GM21390 (cell line): ENCODE results near the gene PNMT.
"Not testable (repeated sequence)": the region's sequence is repeated elsewhere in the genome, so short reads cannot be mapped to it uniquely, and the experiment has no call there.

Experiments used
- ATAC-seq: cut with Tn5 transposase; IDR thresholded peaks from one replicate; pipeline ENCODE4 v1.9.1; 2021; ENCODE audit not compliant: unreplicated experiment

The PNMT gene

DNA sequence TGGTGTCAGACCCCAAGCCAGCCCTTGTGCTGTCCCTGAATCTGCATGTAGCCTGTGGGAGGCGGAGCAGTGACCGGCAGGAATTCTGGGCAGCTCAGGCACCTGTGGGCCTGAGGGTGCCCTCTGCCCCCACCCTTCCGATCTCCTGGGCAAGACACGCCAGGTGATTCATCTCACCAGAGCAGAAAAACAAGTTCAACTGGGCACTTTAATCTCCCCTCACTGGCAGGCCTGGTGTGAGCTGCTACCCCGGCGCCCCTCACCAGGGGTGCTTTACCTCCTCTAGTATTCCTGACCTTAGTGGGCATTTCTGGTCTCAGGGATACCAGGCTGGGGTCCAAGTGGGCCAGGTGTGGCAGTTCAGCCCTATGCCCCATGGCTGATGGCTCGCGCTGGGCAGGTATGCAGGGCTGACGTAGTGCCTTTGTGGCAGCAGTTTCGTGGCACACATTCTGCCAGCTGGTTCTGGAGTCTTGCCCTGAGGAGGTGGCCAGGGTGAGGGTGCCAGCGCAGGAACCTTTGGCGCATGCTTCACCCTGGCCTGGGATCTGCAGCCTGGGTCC, 37.6 kb downstream of the PNMT start:
- ATAC-seq = no peak

DNA sequence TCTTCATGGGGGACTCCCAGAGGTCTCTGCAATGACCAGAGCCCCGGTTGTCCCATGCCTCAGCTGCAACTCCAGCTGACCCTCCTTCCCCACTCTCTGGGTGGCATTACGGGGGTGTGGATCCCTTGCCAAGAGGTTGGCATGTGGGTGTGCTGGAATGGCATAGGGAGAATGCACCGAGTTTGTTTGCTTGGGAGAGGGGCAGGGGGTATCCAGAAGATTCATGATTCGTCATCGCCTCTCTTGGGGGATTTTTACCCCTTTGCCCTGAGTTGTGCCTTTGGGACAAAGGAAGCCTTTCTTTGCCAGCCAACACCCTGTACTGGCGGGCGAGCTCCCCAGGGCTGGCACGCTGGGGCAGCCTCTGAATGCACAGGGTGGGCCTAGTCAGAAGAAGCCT, 38.1 kb downstream of the PNMT start:
- ATAC-seq = no peak

DNA sequence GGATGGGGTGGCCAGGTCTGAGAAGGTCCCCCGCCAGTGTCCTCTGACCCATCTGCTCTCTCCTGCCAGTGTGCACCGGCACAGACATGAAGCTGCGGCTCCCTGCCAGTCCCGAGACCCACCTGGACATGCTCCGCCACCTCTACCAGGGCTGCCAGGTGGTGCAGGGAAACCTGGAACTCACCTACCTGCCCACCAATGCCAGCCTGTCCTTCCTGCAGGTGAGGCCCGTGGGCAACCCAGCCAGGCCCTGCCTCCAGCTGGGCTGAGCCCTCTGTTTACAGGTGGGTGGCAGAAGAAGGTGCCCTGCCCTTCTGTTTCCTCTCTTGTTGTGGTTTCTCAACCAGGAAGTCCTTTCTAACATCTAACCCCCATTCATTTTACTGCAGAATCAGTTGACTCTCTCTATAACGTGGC, 38.7 kb downstream of the PNMT start:
- no peak for ATAC-seq

DNA sequence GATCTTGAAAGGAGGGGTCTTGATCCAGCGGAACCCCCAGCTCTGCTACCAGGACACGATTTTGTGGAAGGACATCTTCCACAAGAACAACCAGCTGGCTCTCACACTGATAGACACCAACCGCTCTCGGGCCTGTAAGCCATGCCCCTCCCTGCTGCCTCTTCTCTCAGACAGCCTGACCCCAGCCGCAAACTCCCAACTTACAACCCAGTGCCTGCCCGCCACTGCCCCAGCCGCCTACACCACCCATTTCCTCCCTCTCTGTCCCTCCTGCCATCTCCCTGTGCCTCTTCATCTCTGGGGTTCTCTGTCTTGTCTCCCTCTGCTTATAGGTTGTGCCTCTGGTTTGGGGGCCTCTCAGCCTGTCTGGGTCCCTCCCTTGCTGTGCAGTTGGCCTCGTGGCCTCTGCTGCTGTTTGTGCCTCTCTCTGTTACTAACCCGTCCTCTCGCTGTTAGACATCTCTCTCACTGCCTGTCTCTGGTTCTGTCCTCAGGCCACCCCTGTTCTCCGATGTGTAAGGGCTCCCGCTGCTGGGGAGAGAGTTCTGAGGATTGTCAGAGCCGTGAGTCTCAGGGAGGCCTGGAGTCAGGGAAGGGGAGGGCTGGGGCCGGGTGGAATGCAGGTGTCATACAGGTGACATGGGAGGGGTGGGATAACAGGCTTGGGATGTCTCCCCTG, 41.2 kb downstream of the PNMT start:
- no peak for ATAC-seq

DNA sequence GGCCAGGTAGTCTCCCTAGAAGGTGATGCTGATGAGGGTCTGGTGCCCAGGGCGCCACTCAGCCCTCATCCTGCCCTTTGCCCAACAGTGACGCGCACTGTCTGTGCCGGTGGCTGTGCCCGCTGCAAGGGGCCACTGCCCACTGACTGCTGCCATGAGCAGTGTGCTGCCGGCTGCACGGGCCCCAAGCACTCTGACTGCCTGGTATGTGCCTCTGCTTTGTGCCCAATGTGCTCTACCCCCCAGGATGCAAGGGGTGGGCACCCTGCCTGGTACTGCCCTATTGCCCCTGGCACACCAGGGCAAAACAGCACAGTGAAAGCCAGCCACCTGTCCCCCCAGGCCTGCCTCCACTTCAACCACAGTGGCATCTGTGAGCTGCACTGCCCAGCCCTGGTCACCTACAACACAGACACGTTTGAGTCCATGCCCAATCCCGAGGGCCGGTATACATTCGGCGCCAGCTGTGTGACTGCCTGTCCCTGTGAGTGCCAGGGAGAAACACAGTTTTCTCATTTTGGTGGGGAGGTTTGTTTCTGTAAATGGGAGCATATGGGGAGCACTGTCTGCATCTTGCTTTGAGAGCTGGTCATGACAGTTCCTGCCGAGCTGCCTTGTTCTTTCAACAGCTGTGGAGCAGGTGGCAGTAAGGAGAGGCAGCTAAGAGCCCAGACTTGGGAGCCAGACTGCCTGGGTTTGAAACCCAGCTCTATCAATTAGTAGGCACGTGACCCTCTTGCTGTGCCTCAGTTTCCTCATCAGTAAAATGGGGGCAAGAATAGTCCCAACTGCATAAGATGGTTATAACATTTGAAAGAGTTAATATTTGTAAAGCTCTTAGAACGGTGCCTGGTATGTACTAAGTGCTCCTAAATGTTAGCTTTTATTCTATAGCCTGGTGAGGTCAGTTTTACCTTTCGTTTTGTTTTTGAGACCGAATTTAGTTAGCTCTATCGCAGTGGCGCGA, 42.0 kb downstream of the PNMT start:
- no peak for ATAC-seq

DNA sequence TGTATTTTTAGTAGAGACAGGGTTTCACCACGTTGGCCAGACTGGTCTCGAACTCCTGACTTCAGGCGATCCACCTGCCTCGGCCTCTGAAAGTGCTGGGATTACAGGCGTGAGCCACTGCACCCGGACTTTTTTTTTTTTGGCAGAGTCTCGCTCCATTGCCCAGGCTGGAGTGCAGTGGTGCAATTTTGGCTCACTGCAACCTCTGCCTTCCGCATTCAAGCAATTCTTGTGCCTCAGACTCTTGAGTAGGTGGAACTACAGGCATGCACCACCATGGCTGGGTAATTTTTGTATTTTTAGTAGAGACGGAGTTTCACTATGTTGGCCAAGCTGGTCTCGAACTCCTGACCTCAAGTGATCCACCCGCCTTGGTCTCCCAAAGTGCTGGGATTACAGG, 42.8 kb downstream of the PNMT start:
- ATAC-seq = not testable (repeated sequence)

DNA sequence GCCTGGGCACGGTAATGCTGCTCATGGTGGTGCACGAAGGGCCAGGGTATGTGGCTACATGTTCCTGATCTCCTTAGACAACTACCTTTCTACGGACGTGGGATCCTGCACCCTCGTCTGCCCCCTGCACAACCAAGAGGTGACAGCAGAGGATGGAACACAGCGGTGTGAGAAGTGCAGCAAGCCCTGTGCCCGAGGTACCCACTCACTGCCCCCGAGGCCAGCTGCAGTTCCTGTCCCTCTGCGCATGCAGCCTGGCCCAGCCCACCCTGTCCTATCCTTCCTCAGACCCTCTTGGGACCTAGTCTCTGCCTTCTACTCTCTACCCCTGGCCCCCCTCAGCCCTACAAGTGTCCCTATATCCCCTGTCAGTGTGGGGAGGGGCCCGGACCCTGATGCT, 43.6 kb downstream of the PNMT start:
- ATAC-seq = no peak

DNA sequence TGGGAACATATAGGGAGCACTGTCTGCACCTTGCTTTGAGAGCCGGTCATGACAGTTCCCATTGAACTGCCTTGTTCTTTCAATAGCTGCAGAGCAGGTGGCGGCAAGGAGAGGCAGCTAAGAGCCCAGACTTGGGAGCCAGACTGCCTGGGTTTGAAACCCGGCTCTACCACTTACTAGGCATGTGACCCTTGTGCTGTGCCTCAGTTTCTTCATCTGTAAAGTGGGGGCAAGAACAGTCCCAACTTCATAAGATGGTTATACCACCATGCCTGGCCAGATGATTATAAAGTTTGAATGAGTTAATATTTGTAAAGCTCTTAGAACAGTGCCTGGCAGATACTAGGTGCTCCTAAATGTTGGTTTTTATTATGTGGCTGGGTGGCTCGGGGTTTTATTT, 46.0 kb downstream of the PNMT start:
- no peak for ATAC-seq

DNA sequence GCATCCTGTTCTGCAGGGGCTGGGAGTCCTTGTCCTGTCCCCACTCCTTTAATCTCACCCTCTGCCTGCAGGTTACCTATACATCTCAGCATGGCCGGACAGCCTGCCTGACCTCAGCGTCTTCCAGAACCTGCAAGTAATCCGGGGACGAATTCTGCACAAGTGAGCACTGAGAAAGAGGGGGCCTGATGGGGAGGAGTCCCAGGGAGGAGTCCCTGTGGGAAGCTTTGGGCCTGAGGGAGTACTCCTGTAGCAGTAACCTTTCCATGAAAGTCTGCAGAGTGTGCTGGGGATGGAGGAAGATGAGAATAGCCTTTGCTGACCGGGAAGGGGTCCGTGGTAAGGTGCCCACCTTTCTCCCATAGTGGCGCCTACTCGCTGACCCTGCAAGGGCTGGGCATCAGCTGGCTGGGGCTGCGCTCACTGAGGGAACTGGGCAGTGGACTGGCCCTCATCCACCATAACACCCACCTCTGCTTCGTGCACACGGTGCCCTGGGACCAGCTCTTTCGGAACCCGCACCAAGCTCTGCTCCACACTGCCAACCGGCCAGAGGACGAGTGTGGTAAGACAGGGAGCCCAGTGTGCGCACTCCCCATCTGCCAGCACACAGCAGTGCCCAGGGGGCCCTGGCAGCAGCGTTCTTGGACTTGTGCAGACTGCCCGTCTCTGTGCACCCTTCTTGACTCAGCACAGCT, 47.3 kb downstream of the PNMT start:
- no peak for ATAC-seq

DNA sequence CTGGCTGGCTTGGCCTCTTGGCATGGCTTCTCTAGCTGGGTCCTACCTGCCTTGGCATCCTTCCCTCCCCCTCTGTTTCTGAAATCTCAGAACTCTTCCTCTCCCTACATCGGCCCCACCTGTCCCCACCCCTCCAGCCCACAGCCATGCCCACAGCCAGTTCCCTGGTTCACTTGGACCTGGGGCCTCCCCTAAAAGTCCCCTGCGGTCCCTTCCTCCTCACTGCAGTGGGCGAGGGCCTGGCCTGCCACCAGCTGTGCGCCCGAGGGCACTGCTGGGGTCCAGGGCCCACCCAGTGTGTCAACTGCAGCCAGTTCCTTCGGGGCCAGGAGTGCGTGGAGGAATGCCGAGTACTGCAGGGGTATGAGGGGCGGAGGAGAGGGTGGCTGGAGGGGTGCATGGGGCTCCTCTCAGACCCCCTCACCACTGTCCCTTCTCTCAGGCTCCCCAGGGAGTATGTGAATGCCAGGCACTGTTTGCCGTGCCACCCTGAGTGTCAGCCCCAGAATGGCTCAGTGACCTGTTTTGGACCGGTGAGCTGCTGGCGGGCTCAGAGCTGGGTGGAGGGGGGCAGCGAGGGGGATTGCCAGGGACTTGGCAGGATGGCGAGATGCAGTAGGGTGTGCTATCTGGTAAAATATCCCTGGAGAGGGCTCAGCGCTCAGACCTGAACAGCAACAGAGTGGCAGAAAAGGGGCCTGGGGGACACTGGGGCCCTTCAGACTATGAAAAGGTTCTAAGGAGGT, 48.0 kb downstream of the PNMT start:
- ATAC-seq = no peak

DNA sequence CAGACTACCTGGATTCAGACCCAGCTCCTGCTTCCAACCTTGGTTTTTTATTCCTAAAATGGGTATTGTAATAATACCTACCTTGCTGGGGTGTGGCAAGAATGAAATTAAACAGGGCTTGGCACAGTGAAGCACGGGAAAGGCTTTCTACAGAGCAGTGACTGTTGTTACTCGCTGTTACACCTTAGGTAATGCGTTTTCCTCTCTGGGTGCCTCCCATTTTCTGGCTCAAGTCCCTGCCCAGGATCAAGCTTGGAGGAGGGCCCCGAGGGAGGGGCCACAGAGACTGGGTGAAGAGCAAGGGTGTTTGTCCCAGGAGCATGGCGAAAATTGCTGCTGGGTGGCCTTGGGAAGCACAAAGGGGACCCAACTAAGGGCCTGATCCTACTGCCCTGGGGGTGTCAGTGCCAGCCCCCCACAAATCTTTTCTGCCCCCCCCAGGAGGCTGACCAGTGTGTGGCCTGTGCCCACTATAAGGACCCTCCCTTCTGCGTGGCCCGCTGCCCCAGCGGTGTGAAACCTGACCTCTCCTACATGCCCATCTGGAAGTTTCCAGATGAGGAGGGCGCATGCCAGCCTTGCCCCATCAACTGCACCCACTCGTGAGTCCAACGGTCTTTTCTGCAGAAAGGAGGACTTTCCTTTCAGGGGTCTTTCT, 48.8 kb downstream of the PNMT start:
- no peak for ATAC-seq

DNA sequence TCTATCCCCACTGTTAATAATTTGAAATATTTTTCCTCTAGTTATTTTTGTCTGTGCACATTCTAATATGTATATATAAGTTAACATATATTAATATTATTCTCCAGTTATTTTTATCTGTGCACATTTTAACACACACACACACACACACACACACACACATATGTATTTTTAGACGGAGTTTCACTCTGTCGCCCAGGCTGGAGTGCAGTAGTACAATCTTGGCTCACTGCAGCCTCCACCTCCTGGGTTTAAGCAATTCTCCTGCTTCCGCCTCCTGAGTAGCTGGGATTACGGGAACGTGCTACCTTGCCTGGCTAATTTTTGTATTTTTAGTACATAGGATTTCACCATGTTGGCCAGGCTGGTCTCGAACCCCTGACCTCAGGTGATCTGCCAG, 49.4 kb downstream of the PNMT start:
- no peak for ATAC-seq

DNA sequence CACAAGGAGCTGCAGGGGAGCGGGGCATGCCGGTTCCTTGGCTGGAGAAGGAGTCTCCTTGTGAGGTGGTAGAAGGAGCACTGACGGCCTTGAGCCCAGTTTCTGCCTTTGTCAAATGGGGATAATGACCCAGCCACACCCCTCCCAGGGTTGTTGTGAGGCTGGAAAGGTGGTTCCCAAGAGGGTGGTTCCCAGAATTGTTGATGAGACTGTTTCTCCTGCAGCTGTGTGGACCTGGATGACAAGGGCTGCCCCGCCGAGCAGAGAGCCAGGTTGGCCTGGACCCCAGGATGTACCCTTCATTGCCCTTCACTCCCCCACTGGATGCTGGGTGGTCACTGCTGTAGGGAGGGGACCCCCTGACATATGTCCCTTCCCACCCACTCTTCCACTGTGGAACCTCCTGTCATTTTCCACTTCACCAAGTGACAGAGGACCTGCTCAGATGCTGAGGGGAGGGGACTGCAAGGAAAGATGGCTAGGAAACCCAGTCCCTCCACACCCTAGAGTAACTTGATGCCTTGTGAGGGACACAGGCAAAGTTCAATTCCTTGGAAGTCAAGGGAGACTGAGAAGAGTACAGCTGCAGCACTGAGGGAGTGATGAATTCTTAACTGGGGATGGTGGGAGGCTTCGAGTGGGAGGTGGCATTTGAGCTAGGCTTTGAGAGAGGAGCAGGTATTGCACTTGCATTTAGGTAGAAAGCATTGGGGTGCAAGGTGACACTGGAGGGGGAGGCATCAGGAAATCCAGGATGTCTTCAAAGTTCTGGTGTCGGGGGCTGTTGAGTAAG, 51.5 kb downstream of the PNMT start:
- ATAC-seq = no peak
